RKO (cell line): Measurements from ENCODE around the gene EXOC3.

Experiments used
- DNase-seq: peaks from one replicate; pipeline ENCODE4 v3.0.0-alpha.2; 2016; ENCODE audit warnings: low spot score

EXOC3 gene

GRCh38 chr5:488744-489688 is 46.0 kb downstream of the EXOC3 start:
- DNase-seq: no peak

DNA sequence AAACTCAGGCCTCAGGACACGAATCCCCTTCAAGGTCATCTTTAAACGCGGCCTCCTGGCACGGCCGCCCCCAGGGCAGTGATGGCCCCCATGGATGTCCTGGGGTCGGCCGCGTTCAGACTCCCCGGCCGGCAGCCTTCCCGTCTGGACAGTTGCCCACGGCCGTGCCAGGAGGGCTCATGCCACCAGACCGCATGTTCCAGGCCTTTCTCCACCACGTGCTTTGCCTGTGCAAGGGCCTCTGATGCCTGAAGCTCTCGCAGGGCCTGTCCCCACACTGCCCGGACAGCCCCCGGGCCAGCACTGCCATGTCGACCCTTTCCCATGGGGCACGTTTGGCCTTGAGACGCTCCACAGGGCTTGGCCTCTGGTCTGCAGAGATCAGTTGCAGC is 46.7 kb downstream of the EXOC3 start:
- DNase-seq: no peak

- DNase-seq: no peak
These were observed 47.4 kb downstream of the EXOC3 start for GRCh38 chr5:490116-491106.

- no peak for DNase-seq
These were observed 48.3 kb downstream of the EXOC3 start for GRCh38 chr5:491119-491855.

DNA sequence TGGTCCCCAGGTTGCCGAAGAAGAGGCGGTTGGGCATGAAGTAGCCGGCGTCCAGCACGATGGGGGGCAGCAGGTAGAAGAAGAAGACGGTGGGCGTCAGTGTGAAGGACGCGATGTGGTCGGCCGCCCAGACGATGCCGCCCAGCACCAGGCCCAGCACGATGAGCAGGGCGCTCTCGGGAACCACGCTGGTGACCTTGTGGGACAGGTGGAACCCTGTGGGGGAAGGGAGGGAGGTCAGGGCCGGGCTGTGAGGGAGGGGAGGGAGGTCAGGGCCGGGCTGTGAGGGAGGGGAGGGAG is 48.8 kb downstream of the EXOC3 start:
- no peak for DNase-seq

- DNase-seq: no peak
These were observed 49.4 kb downstream of the EXOC3 start for GRCh38 chr5:492314-492893.

DNA sequence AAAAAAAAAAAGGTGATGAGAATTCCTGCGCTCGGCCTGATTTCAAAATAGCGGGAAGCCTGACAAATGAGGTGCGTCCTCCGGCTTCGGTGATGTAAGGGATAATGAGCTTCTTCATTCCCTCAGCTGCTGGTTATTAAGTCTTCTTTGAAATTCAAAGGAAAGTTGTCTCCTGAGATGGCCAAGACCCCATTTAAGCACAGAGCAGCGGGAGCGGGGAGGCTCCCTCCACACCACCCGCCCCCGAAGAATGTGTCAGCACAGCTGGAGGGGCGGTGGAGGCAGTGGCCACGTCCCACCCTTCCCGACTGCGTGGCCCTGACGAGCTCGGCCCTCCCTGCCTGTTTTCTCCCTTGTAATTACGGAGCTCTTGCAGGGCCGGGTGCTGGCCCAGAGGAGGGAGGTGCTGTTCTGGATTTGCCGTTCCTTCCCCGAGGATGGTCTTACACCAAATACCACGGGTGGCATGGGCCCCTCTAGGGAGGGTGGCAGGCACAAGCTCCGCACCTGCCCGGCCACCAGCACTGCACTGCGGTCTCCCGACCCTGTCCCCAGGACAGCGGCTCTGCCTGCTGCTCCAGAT is 50.2 kb downstream of the EXOC3 start:
- no peak for DNase-seq

DNA sequence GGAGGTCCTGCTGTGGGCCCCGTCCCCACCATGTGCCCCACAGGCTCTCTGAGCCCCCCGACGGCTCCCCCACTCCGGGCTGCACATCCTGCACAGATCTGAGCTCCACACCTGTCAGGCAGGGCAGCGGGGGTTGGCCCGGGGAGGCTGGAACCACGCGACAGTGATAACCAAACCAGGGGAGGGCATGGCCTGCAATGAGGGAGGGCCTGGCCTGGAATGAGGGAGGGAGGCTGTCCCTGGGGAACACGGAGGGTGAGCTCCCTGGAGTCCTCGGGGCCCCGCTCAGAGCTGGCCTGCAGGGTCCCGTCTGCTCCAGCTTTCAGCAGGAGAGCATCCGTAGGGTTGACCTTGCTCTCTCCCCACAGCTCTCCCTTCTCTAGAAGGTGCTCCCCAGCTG is 50.8 kb downstream of the EXOC3 start:
- no peak for DNase-seq

GRCh38 chr5:494667-495255 is 51.8 kb downstream of the EXOC3 start:
- no peak for DNase-seq

DNA sequence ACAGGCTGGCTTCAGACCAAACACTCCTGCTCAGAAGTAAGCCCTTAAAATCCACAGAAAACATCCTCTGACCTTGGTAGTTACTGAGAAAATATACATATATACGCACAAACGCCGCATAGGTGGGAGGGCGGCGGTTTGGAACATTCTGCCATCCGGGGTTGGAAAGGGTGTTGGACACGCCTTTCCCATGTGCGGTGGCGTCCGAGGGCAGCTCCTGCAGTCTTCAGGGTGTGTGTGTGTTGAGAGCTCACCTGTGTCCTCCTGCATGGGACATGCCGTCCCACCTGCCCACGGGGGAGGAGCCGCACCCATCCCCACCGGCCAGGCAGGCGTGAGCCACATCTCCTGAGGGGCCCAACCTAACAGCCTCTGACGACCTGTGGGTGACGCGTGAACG is 53.1 kb downstream of the EXOC3 start:
- no peak for DNase-seq

- DNase-seq: no peak
These were observed 54.2 kb downstream of the EXOC3 start for GRCh38 chr5:497090-497700.

GRCh38 chr5:497871-498509 is 55.0 kb downstream of the EXOC3 start:
- no peak for DNase-seq

DNA sequence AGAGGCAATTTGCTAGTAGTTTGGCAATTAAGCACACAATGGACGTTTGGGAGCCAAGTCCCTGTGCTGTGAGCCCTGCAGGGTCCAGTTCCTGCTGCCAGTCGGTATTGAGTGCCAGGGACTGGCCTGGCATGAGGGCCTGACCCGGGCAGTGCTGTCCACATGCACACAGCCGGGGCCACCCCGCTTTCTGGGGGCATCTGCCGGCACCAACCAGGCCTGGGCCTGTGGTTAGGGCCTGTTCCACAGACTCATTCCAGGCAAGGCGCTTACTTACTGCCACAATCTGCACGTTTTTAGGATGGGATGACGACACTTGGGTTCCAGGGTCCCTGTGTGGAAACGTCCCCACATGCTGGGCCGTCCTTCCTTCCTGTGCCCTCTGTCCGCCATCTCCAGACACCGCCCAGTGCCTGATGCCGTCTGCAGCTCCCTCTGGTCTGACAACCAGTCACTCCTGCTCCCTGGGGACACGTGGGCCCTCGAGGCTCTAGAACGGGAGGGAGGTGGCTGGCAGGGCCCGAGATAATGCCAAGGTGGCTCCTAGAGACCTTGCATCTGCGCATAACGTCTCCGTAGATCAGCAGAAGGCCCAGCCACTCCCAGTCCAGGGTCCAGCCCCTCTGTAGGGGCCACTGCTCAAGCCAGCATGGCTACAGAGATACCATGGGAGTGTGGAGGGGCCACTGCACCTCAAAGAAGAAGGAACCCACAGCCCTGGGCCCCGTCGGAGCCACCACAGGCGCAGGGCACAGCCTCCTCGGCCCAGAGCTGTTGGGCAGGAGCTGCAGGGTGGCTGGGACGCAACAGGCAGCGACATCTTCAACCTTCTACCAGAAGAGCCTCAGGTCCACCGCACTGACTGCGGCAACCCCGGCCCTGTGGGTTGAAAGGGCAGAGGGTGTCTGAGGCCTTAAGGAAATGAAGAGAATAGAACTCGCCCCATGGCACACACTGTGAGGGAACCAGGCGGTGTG is 56.5 kb downstream of the EXOC3 start:
- no peak for DNase-seq

DNA sequence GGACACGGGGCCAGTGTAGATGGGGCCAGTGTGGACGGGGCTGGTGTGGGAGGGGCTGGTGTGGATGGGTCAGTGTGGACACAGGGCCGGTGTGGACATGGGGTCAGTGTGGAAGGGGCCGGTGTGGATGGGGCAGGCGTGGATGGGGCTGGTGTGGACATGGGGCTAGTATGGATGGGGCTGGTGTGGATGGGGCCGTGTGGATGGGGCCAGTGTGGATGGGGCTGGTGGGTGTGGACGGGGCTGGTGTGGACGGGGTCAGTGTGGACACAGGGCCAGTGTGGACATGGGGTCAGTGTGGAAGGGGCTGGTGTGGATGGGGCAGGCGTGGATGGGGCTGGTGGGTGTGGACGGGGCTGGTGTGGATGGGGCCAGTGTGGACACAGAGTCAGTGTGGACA is 57.5 kb downstream of the EXOC3 start:
- no peak for DNase-seq

- no peak for DNase-seq
These were observed 58.3 kb downstream of the EXOC3 start for GRCh38 chr5:501105-501830.

DNA sequence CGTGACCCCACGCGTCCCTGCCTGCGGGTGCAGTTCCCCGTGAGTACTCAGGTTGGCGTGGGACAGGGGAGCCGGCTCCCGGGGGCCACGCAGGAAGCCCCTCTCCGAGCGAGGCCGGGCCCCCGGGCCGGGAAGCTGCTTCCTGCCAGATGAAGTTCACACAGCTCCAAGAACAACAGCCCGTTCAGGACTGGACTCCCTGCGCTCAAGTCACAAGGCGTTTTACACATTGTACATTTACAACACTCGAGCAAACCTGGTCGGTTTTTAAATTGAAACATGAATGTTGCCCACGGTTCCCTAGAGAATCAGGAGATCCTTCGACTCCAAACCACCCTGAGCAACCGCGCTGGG is 58.8 kb downstream of the EXOC3 start:
- no peak for DNase-seq

- DNase-seq: no peak
These were observed 59.5 kb downstream of the EXOC3 start for GRCh38 chr5:502325-503079.
